Ureter (tissue), 1 donor: Measurements from ENCODE around the gene DHCR24. TPM values are rescaled to one million over a fixed set of nuclear protein-coding genes. Genes with fewer than 3 reads are reported as not detected.

ENCODE experiments used
- DNase-seq: peaks from one replicate; pipeline ENCODE4 v3.0.0-alpha.2; 2020; ENCODE audit warnings: low spot score
- total RNA-seq: library from RNA; stranded (reverse); gene quantifications from one replicate; pipeline ENCODE4 v1.2.4, GENCODE V29; 2023
- donor health status: DM: yes; HTN: yes; CAD: no.

DHCR24 gene
- total RNA-seq, 1 donor from 2014 or later: 190 TPM

- DNase-seq: peak; percentile 76
Measured at GRCh38 chr1:54800899-54801759, 85.9 kb downstream of the DHCR24 start, which contains the start of gene TTC22. Gene TTC22, minus strand, starts transcription at chr1:54801323. Its CDS starts 160 bp downstream, at chr1:54801163.

- no peak for DNase-seq
Measured at GRCh38 chr1:54800041-54800898, 86.7 kb downstream of the DHCR24 start.

Other genes starting within 250 kb of the DHCR24 start
- gene MROH7, start 245.4 kb downstream of the DHCR24 start, total RNA-seq: 25.2 TPM
- 24.8 TPM for gene TTC4, start 171.3 kb downstream of the DHCR24 start, total RNA-seq
- 6.2 TPM for gene PARS2, start 122.7 kb downstream of the DHCR24 start, total RNA-seq
- 14.9 TPM for gene TTC22, start 85.9 kb downstream of the DHCR24 start, total RNA-seq
- 1.4 TPM for gene TMEM61, start 93.4 kb upstream of the DHCR24 start, total RNA-seq
- not detected for gene BSND, start 111.7 kb upstream of the DHCR24 start, total RNA-seq
- 0.16 TPM for gene PCSK9, start 152.4 kb upstream of the DHCR24 start, total RNA-seq